Uterus (tissue), 4 donors: ENCODE measurements around the gene HIPK2. TPM values are rescaled to one million over a fixed set of nuclear protein-coding genes. Genes with fewer than 3 reads are reported as not detected.

Source experiments
- DNase-seq, 2 donors: peaks; one replicate each; pipeline ENCODE4 v3.0.0-alpha.2; 2019 to 2020
- H3K27ac ChIP-seq, 2 donors: fragments of 200-600 bp; sonication (generic); 1 replicate in 1 of 2; 2 replicates in 1 of 2; pipeline ENCODE4 v1.5.1; 2016 to 2018
- H3K27me3 ChIP-seq, 2 donors: fragments of 200-600 bp; sonication (generic); one replicate each; pipeline ENCODE4 v1.5.1; 2018 to 2019; ENCODE audit warnings: control low read depth in 1 of 2
- H3K36me3 ChIP-seq, 2 donors: fragments of 200-600 bp; sonication (generic); one replicate each; pipeline ENCODE4 v1.5.1; 2019; ENCODE audit warnings: control low read depth in 1 of 2
- H3K4me1 ChIP-seq, 2 donors: fragments of 200-600 bp; sonication (generic); one replicate each; pipeline ENCODE4 v1.5.1; 2018 to 2019; ENCODE audit warnings: control low read depth in 1 of 2
- H3K4me3 ChIP-seq, 2 donors: fragments of 200-600 bp; sonication (generic); 1 replicate in 1 of 2; 2 replicates in 1 of 2; pipeline ENCODE4 v1.5.1; 2018 to 2019; ENCODE audit warnings: mild to moderate bottlenecking in 1 of 2
- H3K9me3 ChIP-seq, 2 donors: fragments of 200-600 bp; sonication (generic); one replicate each; pipeline ENCODE4 v1.5.1; 2019; ENCODE audit warnings: control low read depth in 1 of 2
- CTCF ChIP-seq, 4 experiments: fragments of 200-600 bp in 2 of 4; fragments of 450-650 bp in 2 of 4; sonication (generic) in 2 of 4; IDR thresholded peaks; one replicate each; pipeline ENCODE4 v1.5.1; 2016 to 2019; ENCODE audit warnings: antibody characterized with exemption in 4 of 4, mild to moderate bottlenecking in 2 of 4, moderate library complexity in 1 of 4
- POLR2A ChIP-seq, 2 donors: fragments of 450-650 bp; IDR thresholded peaks; one replicate each; pipeline ENCODE4 v1.6.1; 2016; ENCODE audit warnings: antibody characterized with exemption in 2 of 2, mild to moderate bottlenecking in 1 of 2, moderate library complexity in 1 of 2
- intact Hi-C: fragments of 100-400 bp; cut with DNase I; formaldehyde crosslinking; loops from one replicate; pipeline ENCODE4 v1.15.1; 2023; ENCODE audit warnings: low total_unique reads
- total RNA-seq, 4 donors: library from RNA; depleted of rRNA in 3 of 4; stranded (reverse); fragments of >200 nt in 3 of 4; gene quantifications; one replicate each; pipeline versions ENCODE4 v1.1.0 to v1.2.4, GENCODE V29; 2014 to 2023
- donor health status: DM: yes; HTN: yes; CAD: no.

Gene HIPK2
- total RNA-seq, 4 donors from 2014 or later, result 9.4 to 65.8 (median 19.2) TPM

- intact Hi-C loops, result no loop called here
- no peaks in the 10 kb centered on the region for H3K27me3 ChIP-seq
- H3K4me3 ChIP-seq, result no peak overlapping the region
- H3K27ac ChIP-seq, result no peak overlapping the region
- no peaks in the 10 kb centered on the region for H3K4me1 ChIP-seq
- no peaks in the 10 kb centered on the region for H3K9me3 ChIP-seq
- no peak for DNase-seq
- no peaks in the 10 kb centered on the region for H3K36me3 ChIP-seq
- TF ChIP-seq CTCF (IDR thresholded peaks at IDR 0.05), result no peak
- TF ChIP-seq POLR2A (IDR thresholded peaks at IDR 0.05), result no peak
Observed at GRCh38 chr7:139548302-139549028, 229.3 kb downstream of the HIPK2 start.

GRCh38 chr7:139544645-139545044 lies 233.2 kb downstream of the HIPK2 start:
- Histone ChIP-seq H3K4me1 (no peaks in the 10 kb centered on the region), H3K36me3 (no peaks in the 10 kb centered on the region), H3K4me3 (no peak overlapping the region), H3K27me3 (no peaks in the 10 kb centered on the region), H3K27ac (no peak overlapping the region), H3K9me3 (no peaks in the 10 kb centered on the region)
- intact Hi-C loops, result no loop called here
- TF ChIP-seq CTCF (IDR thresholded peaks at IDR 0.05) (no peak), POLR2A (IDR thresholded peaks at IDR 0.05) (no peak)
- no peak for DNase-seq

- DNase-seq, result no peak
- no peak for TF ChIP-seq CTCF (IDR thresholded peaks at IDR 0.05)
- no peak for TF ChIP-seq POLR2A (IDR thresholded peaks at IDR 0.05)
- Histone ChIP-seq H3K9me3 (no peaks in the 10 kb centered on the region), H3K27ac (no peak overlapping the region), H3K27me3 (no peaks in the 10 kb centered on the region), H3K4me3 (no peak overlapping the region), H3K4me1 (no peaks in the 10 kb centered on the region), H3K36me3 (no peaks in the 10 kb centered on the region)
- intact Hi-C loops, result no loop called here
Observed at GRCh38 chr7:139543801-139544603, 233.8 kb downstream of the HIPK2 start.

- Histone ChIP-seq H3K9me3 (no peaks in the 10 kb centered on the region), H3K36me3 (no peaks in the 10 kb centered on the region), H3K27ac (no peak overlapping the region), H3K4me1 (no peaks in the 10 kb centered on the region), H3K4me3 (no peak overlapping the region), H3K27me3 (no peaks in the 10 kb centered on the region)
- TF ChIP-seq CTCF (IDR thresholded peaks at IDR 0.05) (no peak), POLR2A (IDR thresholded peaks at IDR 0.05) (no peak)
- intact Hi-C loops, result no loop called here
- DNase-seq, result no peak
Observed at GRCh38 chr7:139542308-139543151, 235.3 kb downstream of the HIPK2 start.
